ENCODE results near the gene PTPRR. TPM values are rescaled to one million over a fixed set of nuclear protein-coding genes. Genes with fewer than 3 reads are reported as not detected.

The PTPRR gene
- total RNA-seq, 1 donor from 2014 or later, result 1.2 TPM

DNA sequence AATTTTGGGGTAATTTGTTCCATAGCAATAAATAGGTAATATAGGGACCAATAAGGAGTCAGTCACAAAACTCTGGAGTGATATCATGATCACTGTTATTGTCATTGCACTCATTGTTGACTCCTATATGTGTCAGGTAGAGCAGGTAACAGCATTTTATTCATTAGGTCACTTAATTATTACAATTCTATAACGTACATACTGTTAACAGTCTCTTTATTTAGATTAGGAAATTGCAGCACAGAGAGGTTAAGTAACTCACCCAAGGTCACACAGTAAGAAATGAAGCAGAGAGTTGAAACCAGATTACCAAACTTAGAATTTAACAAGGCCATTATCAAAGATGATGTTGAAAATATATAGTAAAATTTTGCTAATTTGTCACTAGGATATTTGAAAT lies 233.6 kb downstream of the PTPRR start:
- DNase-seq, result no peak

DNA sequence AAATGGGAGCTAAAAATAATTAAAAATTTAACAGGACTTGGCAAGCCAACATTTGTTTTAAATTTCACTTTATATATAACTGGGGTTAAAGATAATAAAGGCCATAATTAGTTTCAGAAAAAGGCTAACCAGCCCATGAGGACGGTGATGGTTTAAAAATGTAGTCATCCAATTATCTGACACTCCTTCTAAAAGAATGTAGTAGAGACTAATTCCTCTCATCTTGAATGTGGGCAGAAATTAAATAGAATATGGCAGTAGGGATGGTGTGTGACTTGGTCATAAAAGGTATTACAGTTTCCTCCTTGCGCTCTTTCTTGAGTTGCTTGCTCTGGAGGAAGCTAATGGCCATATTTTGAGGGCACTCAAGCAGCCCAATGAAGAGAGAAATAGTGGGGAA lies 234.2 kb downstream of the PTPRR start:
- no peak for DNase-seq

DNA sequence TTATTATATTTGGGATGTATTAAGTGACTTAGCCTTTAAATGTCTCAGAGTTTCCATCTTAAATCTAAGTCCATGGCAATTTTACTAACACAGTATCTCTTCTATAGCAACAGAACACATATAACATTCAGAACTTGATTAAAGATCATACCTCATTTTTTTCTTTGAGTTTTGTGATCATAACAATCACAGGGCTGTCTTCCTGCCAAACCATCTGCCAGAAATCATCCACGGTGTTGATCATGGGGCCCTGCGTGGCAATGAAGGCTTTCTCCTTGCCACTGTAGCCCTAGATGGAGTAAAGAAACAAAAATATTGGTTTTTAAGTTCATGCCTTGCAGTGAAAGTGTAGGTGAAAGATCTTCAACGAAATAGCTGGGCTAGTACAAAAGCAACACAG lies 236.6 kb downstream of the PTPRR start:
- no peak for DNase-seq

DNA sequence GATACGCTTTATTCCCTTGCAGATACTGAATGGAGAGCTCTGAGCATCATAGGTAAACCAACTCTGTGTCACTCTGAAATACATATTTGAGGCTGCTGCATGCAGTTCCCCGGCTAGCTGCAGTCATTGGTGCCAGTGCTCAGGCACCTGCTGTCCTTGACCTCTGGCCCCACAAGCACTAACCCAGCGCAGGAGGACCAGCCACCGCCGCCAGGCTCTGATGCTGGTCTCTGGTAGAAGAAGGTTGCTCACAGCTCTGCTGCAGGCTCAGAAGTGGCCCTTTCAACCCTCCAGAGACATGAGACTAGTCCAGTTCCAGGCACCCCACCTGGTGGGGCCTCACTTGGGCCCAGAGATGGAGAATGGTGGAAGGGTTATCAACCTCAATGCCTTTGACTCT lies 248.8 kb downstream of the PTPRR start:
- DNase-seq, result no peak

DNA sequence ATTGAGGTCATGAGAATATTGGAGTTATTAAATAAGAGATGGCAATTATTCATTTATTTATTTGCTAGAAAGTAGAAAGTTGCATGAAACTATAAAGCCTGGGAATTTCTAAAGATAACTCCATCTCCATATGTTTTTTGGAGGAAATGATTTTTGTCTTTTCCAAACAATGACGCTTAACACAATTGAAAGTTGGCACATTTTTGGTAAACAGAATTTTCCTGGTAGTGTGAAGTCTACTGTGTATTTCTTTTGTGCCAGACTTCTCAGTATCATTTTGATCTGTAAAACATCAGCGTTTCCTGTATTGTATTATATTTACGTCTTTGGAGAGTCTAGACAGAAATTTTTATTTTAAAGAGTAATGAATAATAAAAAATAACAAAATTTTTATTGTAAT lies 249.6 kb downstream of the PTPRR start:
- no peak for DNase-seq

DNA sequence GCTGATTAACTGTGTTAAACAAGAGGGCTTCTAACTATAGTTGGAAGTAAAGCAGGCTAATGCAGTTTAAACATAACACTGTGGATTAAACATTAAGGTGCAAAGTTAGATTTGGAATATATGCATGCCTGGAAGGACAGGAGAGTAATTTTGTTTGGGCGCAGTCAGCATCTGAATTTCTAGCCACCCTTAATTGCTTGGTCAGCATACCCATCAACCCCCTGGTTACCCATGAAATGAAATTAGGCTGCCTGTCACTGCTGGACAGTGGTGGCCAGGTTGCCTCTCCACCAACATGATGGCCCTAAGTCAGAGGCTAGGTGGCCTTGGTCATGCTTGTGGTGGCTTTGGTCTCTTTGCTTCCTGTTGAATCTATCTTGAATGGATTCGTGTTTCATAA lies 253.3 kb downstream of the PTPRR start:
- DNase-seq, result no peak

DNA sequence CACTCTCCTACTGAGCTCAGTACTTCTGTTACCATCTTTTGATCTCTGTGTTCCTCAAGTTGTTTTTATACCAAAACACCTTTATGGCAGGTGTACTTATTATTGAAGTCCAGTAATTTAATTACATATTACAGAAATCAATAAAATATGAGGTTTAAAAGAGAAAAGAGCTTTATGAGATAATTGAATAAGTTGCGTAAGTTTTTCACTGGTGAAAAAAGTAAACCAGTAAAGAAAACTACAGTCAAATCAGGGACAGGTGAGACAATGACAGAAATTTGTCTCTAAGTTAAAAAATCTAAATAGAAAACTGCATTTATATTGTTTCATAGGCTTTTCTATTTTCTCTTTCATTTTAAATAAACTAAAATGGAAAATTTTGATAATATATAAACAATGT lies 254.2 kb downstream of the PTPRR start:
- no peak for DNase-seq

DNA sequence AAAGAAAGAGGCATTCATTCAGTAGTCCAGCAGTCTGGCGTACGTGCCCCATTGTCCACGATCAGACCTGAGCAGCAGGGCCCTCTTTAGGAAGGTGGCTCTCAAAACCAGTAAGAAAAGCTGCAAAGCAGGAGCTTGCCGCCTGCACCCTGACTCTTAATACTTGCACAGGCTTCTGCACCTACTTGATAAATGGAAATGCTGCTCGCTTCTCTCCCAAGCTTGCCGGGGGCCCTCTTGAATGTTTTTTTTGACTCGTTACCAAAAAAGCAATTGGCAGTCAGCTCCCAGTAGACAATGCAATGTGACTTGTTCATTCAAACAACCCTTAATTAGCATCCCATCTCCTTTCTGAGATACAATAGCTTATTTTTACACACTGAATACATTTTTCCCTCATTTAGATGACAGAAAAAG lies 256.1 kb downstream of the PTPRR start:
- DNase-seq, result no peak

DNA sequence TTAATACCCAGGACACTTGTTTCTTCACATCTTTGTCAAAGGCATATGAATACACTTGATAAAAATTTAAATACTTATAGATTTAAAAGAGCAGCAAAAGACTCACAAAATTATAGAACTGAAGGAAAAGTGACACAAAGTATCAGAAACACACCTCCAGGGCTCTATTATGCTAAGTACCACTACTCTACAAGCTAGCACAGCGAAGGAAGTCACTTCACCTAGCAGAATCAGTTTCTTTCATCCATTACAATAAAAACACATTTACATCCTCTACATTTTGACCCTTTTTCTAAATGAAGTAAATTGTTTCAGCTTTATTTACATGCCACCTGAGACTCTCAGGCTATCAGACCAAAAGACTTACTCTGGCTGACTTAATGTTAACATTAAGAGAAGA lies 256.7 kb downstream of the PTPRR start:
- DNase-seq, result no peak

DNA sequence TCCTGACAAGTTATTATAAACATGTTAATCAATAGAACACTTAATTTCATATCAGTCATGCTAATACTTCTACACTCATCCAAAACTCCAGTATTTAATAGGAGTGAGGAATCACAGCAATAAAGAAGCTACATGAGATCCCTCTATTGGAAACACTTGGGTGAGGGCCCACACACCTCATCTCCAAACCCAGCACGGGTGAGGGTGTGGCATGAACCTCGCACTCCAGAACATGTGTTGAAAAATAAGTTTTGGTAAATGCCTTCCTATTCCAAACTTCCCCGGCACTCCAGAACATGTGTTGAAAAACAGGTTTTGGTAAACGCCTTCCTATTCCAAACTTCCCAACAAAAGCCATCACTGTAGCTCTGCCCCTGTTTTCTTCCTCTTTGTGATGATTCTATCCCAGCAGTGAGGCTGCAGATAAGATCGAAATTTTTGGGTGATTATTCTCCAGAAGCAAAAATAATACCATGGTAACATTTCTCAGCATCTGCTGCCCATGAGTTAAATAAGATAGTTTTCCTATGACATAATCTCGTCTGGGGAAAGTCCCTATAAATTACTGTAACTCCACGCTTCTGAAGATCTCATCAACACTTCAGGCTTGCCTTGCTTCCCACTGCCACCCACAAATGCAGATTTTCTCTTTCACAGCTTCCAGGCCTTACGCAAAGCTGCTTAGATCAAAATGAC lies 258.9 kb downstream of the PTPRR start:
- DNase-seq, result peak; percentile 59

DNA sequence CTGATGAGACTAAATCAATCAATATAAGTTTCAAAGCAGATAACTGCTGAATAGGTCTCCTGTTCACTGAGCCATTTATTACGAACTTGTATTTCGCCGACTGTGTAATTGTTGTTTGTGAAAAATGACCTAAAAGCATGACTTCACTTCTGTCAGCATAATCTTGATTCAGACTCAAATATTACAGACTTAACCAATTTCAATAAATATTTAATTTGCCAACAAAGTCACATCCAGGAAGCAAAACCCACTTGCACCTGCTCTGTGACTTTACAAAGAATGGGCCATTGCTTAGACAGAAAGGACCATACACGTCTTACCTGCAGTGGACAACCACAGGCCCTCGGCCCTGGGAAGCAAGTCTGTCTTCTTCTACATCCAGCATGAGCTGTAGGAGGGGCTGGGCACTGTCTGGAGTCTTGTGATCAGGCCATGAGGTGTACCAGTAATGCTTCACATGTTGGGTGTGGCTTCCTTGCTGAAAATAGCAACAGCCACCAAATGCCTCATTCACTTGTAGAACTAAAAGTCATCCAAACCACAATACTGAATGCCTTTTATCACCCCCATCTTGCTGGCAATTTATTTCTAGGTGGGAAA lies 259.8 kb downstream of the PTPRR start:
- peak; percentile 47 for DNase-seq

DNA sequence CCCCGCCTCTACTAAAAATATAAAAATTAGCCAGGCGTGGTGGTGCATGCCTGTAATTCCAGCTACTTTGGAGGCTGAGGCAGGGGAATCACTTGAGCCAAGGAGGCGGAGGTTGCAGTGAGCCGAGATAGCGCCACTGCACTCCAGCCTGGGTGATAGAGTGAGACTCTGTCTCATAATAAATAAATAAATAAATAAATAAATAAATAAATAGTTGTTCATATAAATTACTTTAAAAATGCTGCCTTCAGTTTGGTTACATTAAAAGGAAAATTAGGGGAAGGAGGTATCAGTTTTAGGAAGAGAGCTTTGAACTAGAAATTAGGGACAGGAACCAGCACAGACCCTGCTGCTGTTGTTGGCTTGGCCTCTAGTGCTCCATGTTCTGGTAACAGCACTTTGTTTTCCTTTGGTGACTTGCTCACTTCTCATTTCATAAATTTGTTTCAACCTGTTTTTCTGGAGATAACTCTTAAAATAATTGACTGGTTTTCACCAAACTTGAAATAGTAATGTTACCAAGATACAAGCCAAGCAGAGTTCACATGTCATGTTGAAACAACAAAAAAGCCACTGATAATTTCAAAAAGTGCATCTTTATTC lies 260.4 kb downstream of the PTPRR start:
- DNase-seq, result no peak

DNA sequence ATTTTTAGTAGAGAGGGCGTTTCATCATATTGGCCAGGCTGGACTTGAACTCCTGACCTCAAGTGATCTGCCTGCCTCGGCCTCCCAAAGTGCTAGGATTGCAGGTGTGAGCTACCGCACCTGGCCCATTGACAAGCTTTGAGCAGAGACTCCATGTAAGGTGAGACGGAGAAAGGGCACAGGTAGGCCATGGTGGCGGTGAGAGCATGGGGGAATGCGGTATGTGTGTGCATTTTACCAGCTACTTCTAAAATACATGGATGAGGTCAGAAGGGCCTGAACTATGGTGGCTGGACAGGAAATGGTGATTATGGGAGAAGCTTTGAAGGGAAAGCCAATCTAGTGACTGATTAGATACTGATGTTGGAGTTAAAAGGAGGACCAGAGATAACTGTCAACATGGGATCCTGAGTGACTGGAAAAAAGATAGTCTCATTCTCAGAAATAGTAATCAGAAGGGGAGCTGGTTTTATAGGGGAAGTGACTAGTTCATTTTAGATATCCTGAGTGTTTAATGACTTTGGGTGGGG lies 261.4 kb downstream of the PTPRR start:
- no peak for DNase-seq

DNA sequence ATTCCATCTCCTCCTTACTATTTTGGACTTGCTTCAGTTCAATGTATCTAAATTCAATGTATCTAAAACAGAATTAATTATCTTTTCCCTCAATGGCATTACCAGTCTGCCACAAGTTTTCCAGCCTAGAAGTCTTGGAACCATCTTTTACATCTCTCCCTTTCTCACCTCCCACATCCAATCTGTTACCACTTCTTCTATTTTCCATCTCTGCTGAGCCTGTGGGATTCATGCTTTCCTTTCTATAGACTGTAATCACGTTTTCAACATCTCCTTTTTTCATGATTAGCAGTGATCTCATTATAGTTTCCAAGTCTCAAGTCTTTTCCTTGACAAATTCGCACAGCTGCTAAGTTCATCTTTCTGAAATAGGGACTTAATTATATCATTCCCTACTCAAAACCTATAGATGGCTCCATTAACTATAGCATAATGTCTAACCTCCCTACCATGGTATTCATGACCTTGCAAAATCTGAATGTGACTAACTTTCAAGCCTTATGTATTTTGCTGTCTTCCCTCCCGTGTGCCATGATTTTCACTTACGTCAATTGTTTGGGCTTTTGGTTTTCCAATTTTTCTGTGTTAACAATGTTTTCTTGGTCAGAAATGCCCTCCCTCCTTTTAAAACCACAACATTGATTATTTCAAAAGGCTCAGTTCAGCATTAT lies 262.8 kb downstream of the PTPRR start:
- peak; percentile 15 for DNase-seq

DNA sequence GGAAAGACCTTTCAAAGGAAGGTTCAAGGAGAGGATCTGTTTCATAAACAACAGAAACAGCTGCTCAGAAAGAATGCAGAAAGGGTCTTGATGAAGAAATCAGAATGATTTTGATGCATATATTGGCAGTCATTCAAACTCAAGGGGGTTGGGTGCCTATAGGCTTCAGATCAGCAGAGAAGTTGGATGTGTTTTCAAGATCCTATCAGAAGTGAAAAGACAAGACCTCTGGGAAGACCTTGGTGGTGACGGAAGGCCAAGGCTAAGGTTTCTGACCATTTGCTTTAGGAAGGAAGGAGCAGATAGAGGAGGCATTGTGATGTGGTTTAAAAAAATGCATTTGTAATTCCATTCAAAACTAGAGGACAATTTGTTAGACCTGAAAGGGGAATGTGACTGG lies 268.1 kb downstream of the PTPRR start:
- no peak for DNase-seq

DNA sequence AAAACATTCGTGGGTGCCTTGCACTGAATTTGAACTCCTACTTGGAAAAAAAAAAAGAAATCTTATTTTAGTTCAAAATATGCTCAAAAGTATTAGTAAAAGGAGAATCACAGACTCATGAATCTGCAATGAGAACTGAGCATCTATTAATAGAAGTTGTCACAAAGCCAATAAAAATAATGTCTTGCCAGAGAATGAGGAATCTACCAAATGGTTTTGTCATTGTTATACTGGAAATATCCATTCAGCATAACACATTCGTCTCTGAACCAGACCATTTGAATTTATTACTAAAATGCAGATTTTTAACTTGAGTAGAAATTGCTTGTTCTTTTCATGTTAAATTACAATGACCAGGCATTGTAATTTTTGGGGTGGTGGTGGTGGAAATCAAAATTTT lies 271.7 kb downstream of the PTPRR start:
- peak; percentile 24 for DNase-seq

DNA sequence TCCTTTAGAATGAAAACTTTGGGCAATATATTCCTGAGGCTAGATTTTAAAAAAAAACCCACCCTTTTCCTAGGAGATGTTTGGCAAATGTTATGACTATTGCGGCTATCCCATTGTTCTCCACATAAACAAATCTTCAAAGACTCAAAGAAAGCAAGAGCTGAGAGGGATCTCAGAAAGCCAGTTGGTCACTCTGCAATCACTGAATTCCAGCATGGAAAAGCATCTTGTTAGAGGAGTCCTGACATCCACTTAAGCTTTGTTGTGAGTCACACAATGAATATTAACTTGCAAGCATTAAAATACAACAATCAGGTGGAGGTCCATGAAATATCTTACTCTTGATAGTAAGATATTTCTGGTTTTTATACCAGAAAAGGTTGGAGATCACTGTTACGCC lies 272.3 kb downstream of the PTPRR start:
- no peak for DNase-seq

DNA sequence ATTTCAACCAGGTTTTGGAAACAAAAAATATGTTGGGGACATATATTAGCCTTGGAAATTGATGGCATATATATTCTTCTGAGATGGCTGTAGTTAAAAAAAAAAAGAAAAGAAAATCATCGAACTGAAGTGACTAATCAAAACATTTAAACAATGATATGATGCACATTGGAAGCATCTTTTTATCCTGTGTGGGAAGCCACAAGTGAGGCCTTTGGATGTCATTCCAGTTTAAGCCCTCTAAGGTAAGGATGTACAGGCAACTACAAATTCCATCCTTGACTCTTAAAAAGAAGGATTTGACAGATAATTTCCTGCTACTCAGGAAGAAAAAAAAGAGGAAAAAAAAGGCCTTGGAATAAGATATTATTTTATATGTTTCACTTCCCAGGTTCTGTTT lies 273.7 kb downstream of the PTPRR start:
- DNase-seq, result no peak

DNA sequence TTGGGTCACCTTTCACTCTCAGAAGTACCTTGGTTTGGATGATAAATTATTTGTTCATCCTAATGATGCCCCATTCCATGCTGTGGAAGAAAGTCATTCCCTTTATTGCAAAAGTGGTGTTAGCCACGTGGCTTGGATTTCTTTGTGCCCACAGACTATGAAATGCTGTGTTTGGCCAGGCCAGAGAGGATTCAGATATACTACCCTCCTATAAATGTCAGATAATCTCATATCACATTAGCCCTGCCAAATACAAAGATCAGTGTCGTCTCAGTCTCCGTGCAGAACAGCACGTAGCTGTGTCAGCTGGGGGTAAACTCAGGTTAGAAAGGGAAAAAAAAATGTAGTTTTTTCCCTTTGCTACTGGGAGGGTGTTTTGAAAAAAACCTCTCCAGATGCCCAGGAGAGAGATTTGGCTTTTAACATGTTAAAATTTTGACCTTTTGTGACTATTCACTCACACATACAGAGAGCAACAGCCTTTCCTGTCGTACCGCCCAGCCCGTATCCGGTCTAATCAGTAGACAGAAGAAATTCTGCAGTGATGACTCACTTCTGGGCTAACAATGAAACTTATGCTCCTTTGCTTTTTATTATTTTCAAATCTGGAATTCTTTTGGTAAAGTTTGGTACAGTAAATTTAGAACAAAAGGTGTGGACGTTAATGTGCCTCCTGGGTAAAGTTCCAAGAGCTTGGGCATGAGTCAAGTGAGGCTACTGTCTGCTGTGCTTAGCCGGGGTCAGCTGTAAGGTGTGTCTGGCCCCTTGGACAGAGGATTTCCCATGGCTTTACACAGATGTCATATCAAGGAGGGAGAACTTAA lies 274.8 kb downstream of the PTPRR start:
- DNase-seq, result peak; percentile 39

DNA sequence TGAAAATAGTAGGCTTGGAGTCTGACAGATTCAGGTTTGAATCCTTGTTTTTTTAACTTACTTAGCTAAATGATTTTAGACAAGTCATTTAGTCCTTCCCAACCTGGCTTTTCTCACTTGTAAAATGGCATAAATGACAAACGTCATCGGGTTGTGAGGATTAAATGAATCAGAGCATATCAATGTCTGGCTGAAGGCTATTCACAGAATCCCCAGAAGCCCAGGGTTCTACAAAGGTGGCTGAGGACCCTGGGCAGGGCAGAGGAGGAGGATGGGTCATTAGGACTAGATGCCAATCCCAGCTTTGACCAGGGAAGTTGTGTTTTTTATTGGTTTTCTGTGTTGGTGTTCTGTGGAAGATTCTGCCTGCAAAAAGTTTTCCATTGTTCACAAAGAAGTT lies 275.7 kb downstream of the PTPRR start:
- no peak for DNase-seq

DNA sequence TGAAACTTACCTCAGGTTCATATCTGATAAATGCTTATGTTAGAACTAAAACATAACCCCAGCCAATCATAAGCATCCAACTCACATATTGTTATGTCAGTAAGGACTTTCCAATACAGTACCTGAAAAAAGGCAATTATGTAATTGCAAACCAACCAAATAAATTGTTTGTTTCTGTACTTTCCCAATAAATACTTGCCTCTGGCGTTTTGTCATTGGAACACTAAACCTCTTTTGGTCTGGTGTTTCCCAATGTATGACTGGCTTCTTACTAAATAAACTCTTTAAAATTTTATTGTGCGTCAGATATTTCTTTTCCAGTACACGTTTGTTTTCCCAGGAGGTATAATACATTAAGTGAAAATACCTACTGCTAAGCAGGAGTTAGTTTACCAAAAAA lies 276.6 kb downstream of the PTPRR start:
- DNase-seq, result no peak

DNA sequence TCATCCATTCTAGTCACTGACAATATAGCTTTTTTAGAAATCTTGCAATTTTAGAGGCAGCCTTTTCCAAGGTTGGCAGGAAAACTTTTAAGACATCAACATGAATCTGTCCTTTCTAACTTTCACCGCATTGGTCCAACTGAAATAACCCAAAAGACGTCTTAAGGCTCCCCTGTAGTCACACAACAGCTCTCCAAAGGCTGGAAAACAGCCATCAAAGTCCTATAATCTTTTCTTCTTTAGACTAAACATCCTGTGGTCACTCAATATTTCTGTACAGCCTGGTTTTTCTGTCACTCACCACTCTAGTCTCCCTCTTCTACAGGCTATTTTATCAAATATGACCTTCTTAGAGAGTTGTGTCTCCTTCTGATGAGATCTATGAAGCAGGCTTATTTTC lies 278.8 kb downstream of the PTPRR start:
- DNase-seq, result no peak
